ENCODE results near the gene SNTA1. TPM values are rescaled to one million over a fixed set of nuclear protein-coding genes. Genes with fewer than 3 reads are reported as not detected.
A peak's percentile ranks its signal among the peaks of the same experiment; 100 is the strongest.
"Not testable (repeated sequence)": the region's sequence is repeated elsewhere in the genome, so short reads cannot be mapped to it uniquely, and the experiment has no call there.

Gene SNTA1
- total RNA-seq, 4 donors from 2014 or later = 44.1 to 120 (median 95.6) TPM

- Histone ChIP-seq H3K4me1 (peaks cover 0 to 36% (median 17%) of the 10 kb centered on the region in 4 donors), H3K36me3 (peaks cover 0 to 8% (median 0%) of the 10 kb centered on the region in 3 donors), H3K9me3 (no peaks in the 10 kb centered on the region), H3K27me3 (no peaks in the 10 kb centered on the region), H3K4me3 (no peak overlapping the region), H3K27ac (peak overlapping the region; percentile 27 to 93 (median 71))
- TF ChIP-seq EP300 (IDR thresholded peaks at IDR 0.05) = peak in 1 of 2 donors; percentile 65
- TF ChIP-seq CTCF (IDR thresholded peaks at IDR 0.05) = no peak
- peak in 1 of 2 donors; percentile 24 for TF ChIP-seq POLR2A (IDR thresholded peaks at IDR 0.05)
- 40 to 67% methylated on average over 5 to 8 of the region's 8 CpGs for WGBS, 2 donors
- peak in 1 of 2 donors; percentile 39 for DNase-seq (ENCODE audit: low spot score in 2 of 2)
Observed at GRCh38 chr20:33433465-33434234, 9.9 kb downstream of the SNTA1 start.

DNA sequence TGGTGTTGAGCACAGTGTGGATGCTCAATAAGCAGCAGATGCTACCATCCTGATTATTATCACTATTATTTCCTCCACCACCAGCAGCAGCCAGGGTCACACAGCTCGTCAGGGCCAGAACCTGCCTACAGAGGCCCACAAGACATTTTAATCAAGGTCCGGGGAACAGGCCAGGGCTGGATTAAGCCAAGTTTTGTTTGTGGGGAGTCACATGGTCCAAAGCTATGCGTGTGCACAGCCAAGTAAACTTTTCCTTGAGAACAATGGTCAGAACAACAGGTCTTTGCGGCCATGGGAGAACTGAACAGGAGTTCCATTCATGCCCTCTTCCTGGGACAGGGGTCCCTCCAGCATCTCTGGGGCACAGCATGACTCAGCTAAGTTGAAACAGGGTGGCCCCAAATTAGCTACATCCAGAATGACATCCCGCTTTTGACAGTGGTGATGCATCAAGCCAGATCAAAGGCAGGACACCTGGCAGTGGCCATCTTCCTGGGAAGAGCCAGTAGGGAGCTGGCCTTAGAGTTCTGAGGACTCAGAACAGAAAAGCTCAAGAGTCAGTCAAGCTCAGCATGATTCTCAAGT lies 11.7 kb downstream of the SNTA1 start:
- peak; percentile 56 to 63 for TF ChIP-seq EP300 (IDR thresholded peaks at IDR 0.05)
- TF ChIP-seq POLR2A (IDR thresholded peaks at IDR 0.05) = no peak
- TF ChIP-seq CTCF (IDR thresholded peaks at IDR 0.05) = no peak
- H3K27ac ChIP-seq = peak overlapping the region; percentile 32 to 93 (median 64)
- 34 to 41% methylated on average over 5 of the region's 5 CpGs for WGBS, 2 donors

DNA sequence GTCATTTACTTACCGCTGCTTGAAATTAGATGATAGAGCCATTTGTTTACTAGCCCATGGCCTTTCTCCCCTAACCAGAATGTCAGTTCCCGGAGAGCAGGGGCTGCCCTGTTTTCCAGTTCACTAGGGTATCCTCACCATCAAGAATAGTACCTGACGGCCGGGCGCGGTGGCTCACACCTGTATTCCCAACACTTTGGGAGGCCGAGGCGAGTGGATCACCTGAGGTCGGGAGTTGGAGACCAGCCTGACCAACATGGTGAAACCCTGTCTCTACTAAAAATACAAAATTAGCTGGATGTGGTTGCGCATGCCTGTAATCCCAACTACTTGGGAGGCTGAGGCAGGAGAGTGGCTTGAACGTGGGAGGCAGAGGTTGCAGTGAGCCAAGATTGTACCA lies 19.7 kb downstream of the SNTA1 start:
- not testable (repeated sequence) for H3K27me3 ChIP-seq; DNase-seq (ENCODE audit: low spot score in 2 of 2); H3K9me3 ChIP-seq; H3K4me3 ChIP-seq
- Histone ChIP-seq H3K27ac (peak overlapping the region in 3 of 4 donors; percentile 68 to 97 (median 83)), H3K36me3 (peaks cover 0 to 10% (median 0%) of the 10 kb centered on the region in 3 donors), H3K4me1 (peaks cover 0 to 17% (median 10%) of the 10 kb centered on the region in 4 donors)
- 89% methylated on average over 11 of the region's 11 CpGs for WGBS, 2 donors

More for the DNA sequence above, 11.7 kb downstream of the SNTA1 start:
- H3K4me3 ChIP-seq = no peak overlapping the region
- peaks cover 0 to 15% (median 0%) of the 10 kb centered on the region in 3 donors for H3K36me3 ChIP-seq
- no peak for DNase-seq (ENCODE audit: low spot score in 2 of 2)
- no peaks in the 10 kb centered on the region for H3K27me3 ChIP-seq
- H3K4me1 ChIP-seq = peaks cover 0 to 19% (median 8%) of the 10 kb centered on the region in 4 donors
- H3K9me3 ChIP-seq = no peaks in the 10 kb centered on the region

- H3K4me1 ChIP-seq = peaks cover 0 to 17% (median 10%) of the 10 kb centered on the region in 4 donors
- no peak for DNase-seq (ENCODE audit: low spot score in 2 of 2)
- no peak for TF ChIP-seq CTCF (IDR thresholded peaks at IDR 0.05)
- TF ChIP-seq EP300 (IDR thresholded peaks at IDR 0.05) = peak in 1 of 2 donors; percentile 8
- TF ChIP-seq POLR2A (IDR thresholded peaks at IDR 0.05) = no peak
- no peaks in the 10 kb centered on the region for H3K27me3 ChIP-seq
- H3K27ac ChIP-seq = peak overlapping the region; percentile 54 to 97 (median 76)
- no peaks in the 10 kb centered on the region for H3K9me3 ChIP-seq
- 35 to 43% methylated on average over 6 to 7 of the region's 7 CpGs for WGBS, 2 donors
- peaks cover 0 to 10% (median 0%) of the 10 kb centered on the region in 3 donors for H3K36me3 ChIP-seq
- H3K4me3 ChIP-seq = no peak overlapping the region
Observed at GRCh38 chr20:33423141-33423834, 20.3 kb downstream of the SNTA1 start.

DNA sequence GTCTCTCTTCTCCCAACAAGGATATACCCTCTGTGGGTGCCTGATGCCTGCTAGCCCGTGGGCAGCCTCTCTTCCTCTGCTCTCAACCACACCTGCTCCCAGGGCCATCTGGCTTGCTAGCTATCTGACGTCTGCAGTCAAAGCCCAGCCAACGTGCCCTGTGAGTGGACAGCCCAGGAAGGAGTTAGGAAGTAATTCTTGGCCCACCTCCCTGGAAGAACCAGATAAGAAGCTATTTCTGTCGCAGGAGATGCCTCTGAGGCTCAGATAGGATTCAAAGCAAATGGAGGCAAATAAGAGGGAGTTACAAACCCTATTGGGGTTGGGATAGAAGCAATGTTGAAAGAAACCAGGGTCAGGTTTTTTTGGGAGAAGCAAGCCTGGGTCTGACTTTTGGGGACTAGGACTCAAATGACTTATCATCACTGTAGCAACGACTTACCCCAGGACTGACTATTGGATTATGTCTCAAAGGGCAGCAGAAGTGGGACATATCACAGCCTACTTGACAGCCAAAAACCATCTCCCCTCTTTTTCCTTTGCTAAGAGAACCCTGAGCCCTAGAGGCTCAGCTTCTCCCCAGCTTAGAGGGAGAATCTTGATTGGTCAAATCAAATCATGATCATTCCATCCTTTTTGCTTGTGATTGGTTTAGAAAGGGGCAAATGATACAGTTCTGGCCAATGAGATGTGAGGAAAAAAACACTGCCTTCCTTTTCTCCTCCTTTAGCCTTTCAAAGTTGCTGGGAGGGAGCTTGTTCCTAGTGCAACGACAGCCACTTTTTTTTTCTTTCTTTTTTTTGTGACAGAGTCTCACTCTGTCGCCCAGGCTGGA lies 24.2 kb downstream of the SNTA1 start:
- no peak for DNase-seq (ENCODE audit: low spot score in 2 of 2)

More for the DNA sequence above, 24.2 kb downstream of the SNTA1 start:
- Histone ChIP-seq H3K27ac (no peak overlapping the region), H3K27me3 (no peaks in the 10 kb centered on the region), H3K4me3 (no peak overlapping the region), H3K36me3 (peaks cover 0 to 20% (median 0%) of the 10 kb centered on the region in 3 donors), H3K4me1 (peaks cover 0 to 23% (median 10%) of the 10 kb centered on the region in 4 donors), H3K9me3 (no peaks in the 10 kb centered on the region)
- WGBS, 2 donors = 58 to 62% methylated on average over 7 of the region's 7 CpGs
- no peak for TF ChIP-seq CTCF (IDR thresholded peaks at IDR 0.05)
- TF ChIP-seq EP300 (IDR thresholded peaks at IDR 0.05) = no peak
- TF ChIP-seq POLR2A (IDR thresholded peaks at IDR 0.05) = no peak

Data from tibial nerve (tissue), 4 donors.